Lung microvascular endothelial cell (primary cell): Measurements from ENCODE around the gene BSN. TPM values are rescaled to one million over a fixed set of nuclear protein-coding genes. Genes with fewer than 3 reads are reported as not detected.
"Not testable (repeated sequence)": the region's sequence is repeated elsewhere in the genome, so short reads cannot be mapped to it uniquely, and the experiment has no call there.

Experiments used
- DNase-seq, 2 donors: peaks; one replicate each; pipeline versions ENCODE4 v3.0.0 to v3.0.0-alpha.2; 2010; ENCODE audit warnings: low read depth in 2 of 2
- total RNA-seq: library from RNA; depleted of rRNA; stranded (reverse); fragments of >200 nt; gene quantifications from 2 replicates; pipeline ENCODE4 v1.2.1, GENCODE V29; 2014

BSN gene
- total RNA-seq, 1 donor from 2014 or later, result under 0.01 TPM

DNA sequence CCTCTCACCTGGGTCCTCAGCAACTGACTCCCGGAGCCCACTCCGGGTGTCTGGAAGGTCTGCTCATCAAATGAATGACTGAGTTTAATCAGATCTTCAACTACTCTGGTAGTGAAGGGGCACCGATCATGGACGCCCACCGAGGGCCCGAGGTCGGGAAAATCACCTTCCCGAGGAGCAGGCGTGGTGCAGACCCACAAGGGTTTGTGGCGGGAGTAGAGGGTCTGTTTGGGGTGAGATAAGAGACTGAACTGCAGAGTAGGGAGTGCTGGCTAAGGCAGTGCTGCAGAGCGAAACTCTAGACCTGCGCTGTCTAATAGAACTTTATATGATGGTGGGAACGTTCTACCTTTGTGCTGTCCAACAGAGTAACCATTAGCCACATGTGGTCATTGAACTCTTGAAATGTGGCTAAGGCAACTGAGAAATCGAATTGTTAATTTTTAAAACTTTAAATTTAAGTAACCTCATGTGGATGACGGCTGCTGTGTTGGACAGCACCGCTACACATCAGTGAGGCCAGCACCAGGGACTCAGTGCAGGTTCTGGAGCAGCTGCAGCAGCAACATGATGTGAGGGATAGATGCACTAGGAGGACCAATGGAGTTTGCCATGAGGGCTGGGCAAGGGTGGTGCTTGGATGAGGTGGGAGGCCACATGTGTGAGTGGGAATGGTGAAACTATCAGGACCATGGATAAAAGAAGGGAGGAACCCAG, 135.8 kb downstream of the BSN start:
- DNase-seq, result not testable (repeated sequence)

DNA sequence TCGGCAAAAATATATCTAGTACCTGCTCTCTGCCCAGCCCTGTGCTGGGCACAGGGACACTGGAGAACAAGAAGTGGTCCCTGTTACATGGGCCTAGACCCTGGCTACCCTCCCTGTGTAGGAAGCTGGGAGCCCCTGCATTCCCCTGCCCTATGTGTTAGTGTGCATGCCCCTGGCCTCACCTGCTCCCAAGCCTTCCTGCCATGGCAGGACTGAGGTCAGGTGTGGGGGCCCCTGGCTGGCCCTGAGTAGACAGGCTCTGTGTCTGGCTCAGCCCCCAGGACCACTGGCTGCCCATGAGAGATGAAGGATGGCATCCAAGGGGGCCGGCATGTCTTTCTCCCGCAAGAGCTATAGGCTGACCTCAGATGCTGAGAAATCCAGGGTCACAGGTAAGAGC, 136.6 kb downstream of the BSN start:
- DNase-seq, result not testable (repeated sequence)

DNA sequence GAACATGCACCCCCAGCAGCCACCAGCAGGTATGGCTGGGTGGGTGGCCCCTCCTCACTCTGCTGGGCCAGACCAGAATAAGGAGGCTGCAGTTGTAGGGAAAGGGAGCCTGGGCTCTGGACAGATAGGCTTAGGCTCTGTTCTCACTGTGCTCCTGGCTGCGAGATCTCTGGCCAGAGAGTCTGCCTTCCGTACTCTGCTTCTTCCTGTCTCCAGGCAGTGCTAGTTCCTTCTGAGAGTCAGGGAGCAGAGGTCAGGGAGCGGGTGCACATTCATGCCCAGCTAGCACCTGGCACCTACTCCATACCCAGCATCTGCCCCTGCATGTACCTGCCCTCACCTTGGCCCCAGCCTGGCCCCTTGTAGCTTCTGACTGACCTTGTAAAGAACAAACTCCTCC, 137.2 kb downstream of the BSN start:
- DNase-seq, result not testable (repeated sequence)

DNA sequence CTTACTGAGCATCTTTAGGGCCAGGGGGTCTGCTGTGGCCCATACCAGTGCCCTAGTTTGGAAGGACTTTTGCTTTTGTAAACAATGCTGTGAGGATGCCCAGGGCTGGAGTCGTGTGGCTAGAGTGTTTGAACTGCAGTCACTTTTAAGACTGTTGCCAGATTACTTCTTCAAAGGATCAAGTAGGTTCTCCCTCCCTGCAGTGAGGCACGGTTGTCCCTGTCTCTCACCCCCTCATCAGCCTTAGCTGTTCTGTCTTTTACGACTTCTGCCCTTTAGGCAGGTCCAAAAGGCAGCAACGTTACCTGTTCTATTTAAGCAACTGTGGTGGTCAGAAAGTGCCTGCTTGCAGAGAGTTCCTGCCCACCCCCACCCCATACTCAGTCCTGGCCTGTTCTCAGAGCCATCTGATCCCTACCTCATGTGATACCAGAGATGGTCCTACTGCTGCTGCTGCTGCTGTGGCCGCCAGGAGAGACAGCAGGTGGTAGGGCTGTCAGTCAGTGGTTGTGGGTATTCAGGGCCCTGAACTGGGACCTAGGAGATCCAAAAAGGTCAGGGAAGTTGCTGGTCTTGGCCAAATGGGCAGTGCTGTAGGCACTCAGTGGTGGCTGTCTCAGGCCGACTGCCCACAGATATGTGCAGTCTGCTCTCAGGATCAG, 140.3 kb downstream of the BSN start:
- not testable (repeated sequence) for DNase-seq

DNA sequence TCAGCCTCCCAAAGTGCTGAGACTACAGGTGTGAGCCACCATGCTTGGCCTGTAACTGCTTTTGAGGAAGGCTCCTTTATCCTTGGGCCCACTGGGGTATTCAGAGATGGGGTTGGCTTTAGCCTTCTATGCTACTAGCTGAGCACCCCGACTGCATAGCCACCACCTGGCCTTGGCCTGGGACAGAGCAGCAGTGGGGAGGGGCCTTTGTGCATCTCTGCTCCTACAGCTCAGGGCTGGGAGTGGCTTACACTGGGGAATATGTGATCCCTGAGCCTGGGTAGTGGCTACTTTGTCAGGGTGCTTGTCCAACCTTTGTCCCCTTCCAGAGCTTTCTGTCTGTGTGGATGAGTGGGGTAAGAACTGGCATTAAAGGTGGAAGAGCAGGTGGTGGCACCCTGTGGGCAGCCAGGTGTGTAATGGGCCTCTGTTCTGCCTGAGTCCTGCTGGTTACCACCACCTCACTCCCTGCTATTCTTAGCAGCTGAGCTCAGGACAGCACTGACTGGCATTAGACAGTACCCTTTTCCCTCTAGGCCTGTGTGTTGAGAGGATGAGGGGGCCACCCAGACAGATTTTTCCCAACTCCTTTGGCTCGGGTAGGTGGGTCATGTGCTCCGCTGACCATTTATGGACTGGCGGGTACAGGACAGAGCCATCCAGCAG, 141.2 kb downstream of the BSN start:
- DNase-seq, result not testable (repeated sequence)

DNA sequence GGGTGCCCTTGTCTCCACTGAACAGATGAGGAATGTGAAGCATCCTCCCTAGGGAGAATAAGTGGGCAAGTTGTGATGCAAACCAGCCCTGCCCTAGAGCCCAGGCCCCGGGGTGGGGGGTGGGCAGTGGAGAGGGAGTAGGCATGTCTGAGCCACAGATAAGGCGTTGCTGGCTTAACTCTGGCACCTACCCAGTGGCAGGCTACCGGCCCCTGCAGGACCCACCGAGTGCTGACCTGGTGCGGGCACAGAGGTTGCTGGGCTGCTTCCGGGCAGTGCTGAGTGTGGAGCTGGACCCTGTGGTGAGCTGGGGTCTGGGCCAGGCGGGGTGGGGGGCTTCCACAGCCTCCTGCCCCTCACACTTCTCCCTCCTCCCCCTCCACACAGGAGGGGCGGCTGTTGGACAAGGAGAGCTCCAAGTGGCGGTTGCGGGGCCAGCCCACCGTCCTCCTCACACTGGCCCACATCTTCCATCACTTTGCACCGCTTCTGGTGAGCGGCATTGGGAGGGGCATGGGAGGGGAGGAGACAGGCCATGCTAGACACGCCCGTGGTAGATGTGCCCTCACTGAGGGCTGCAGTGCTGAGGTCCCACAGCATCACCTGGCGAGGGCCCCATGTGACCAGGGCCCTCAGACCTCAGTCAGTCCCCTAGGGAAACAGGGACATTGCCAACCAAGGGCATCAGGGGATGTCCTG, 145.2 kb downstream of the BSN start:
- DNase-seq, result no peak

DNA sequence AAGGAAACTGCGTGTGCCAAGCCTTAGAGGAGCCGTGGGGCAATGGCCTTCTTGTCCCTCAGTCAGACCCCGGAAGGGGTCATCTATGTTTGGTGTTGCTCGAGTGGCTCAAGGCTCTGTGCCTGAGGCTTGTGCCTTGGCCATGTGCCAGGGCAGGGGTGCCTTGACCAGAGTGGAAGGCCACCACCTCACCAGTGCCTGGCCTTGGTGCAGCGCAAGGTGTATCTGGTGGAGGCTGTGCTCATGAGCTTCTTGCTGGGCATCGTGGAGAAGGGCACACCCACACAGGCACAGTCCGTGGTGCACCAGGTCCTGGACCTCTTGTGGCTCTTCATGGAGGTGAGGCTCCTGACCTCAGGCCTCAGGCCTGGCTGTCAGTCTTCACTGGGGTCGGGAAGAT, 145.7 kb downstream of the BSN start:
- no peak for DNase-seq

DNA sequence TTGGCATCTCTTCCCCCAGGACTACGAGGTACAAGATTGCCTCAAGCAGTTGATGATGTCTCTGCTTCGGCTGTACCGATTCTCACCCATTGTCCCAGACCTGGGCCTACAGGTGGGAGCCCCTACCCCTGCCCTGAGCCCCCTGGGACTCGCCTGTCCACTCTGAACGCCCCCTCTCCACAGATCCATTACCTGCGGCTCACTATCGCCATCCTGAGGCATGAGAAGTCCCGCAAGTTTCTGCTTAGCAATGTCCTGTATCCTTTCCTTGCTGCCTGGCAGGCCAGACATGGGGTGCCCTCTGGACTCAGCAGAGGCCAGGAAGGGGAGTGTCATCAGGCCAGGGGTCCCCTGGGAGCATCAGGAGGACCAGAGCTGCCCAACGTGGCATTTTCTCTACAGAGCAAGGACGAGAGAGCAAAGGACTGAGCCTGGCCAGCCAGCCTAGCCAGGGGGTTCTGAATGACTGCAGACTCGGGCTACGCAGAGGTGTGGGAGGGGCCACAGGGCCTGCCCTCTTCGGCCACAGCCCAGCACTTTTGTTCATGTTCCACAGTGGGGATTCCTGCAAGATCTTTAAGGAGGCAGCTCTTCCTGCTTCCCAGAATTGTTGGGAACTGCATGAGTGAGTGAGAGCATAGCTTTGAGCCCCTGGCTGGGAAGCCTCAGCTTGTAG, 146.3 kb downstream of the BSN start:
- no peak for DNase-seq

DNA sequence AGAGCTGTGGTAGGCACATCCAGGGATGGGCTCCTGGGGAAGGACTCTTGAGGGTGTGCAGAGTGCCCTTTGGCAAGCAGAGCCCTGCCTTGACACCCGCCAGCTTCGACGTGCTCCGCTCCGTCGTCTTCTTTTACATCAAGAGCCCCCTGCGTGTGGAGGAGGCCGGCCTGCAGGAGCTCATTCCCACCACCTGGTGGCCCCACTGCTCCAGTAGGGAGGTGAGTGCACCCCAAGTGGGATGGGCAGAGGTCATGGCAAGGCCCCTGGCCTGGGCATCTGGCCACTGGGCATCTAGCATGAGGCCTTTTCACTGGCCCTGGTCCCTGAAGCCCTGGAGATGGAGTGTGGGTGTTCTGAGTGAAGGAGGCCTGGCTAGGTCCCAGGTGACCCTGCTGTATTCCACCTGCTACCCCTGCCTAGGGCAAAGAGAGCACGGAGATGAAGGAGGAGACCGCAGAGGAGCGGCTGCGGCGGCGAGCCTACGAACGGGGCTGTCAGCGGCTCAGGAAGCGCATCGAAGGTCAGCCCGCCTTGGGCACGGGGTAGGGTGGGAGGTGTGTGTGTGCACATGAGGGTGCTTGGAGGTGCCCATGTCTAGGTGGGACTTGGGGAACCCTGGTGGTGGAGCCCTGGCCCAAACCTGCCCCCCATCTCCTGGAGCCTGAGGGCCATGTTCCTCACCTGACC, 147.3 kb downstream of the BSN start:
- no peak for DNase-seq

DNA sequence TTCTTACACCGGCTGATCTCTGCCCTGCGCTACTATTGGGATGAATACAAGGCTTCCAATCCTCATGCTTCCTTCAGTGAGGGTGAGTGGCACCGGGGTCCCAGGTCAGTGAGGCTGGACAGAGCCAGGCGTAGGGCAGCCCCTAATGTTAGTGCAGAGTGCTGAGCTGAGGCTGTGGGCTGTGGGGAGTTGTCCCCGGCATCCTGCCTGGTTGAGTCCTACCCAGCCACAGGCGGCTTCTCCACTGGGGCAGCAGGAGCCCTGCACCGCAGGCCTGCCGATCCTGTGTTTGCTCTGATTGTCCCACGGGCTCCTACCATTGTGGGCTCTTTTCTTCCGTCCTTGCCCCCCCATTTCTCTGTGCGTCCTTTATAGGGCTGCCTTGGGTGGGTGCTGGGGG, 148.4 kb downstream of the BSN start:
- DNase-seq, result no peak

DNA sequence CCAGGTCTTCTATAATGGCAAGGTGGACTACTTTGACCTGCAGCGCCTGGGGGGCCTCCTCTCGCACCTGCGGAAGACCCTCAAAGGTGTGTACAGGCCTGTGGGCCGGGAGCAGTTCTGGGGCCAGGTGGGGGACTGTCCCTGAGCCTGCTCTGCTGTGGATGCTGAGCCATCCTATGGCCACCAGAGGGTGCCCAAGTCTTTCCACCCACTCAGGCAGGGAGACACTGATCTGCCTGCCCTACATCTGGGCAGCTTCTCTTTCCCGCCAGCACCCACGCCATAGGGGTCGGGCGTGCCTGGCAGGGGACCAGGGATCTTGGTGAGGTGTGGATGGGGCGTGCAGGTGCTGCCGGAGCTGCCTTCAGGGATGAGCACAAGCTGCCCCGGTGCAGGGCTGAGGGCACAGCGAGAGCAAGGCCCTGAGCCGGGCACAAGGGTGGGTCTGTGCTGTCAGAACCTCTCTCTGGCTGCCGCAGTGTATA, 149.2 kb downstream of the BSN start:
- peak; percentile 74 to 86 for DNase-seq

DNA sequence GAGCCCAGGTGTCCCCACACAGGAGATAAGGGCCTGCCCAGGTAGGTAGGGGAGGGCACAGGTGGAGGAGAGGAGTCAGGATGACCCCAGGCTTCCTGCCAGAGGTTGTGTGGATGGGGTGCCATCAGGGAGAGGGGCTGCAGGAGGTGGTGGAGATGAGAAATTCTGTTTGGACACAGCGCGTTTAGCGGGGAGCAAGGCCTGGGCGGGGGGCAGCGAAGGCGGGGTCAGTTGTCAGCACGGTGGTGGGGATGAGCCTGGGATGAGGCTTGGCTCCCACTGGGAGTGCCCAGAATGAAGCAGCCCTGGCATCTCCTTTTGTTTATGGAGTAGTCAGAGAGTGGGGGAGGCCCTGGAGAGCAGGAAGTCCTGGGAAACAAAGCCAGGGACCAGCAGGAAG, 149.7 kb downstream of the BSN start:
- peak; percentile 33 to 46 for DNase-seq

DNA sequence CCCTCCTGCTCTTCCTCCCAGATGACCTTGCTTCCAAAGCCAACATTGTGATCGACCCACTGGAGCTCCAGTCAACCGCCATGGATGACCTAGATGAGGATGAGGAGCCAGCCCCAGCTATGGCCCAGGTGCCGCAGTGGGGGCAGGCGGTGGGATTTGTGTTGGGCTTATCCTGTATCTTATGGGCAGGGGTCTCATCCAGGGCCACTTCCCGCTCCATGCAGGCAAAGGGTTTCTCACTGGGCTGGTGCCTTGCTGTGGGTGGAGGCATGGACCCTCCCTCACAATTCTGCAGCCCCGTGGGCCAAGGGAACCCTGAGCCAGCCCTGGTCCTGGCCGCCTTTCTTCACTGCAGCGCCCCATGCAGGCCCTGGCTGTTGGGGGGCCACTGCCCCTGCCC, 150.4 kb downstream of the BSN start:
- no peak for DNase-seq

DNA sequence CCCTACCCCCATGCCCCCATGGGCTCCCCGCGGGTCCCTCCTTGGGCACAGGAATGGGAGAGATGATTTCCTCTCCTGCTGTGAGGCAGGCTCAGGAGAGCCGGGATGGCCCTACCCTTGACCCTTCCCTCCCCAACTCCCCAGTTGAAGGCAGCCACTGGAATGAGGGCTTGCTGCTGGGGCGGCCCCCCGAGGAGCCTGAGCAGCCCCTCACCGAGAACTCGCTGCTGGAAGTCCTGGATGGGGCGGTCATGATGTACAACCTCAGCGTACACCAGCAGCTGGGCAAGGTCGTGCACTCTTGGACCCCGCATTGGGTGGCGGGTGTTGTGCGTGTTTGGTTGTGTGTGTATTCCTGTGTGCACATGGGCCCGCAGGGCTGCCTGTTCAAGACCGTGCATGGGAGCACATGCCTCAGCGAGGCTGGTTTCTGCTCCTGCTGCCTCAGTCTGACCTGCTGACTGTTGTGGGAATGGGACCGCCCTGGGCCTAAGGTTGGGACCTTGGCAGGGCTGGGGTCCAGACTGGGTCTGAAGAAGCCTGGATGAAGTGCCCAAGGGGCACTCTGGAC, 151.2 kb downstream of the BSN start:
- DNase-seq, result no peak

DNA sequence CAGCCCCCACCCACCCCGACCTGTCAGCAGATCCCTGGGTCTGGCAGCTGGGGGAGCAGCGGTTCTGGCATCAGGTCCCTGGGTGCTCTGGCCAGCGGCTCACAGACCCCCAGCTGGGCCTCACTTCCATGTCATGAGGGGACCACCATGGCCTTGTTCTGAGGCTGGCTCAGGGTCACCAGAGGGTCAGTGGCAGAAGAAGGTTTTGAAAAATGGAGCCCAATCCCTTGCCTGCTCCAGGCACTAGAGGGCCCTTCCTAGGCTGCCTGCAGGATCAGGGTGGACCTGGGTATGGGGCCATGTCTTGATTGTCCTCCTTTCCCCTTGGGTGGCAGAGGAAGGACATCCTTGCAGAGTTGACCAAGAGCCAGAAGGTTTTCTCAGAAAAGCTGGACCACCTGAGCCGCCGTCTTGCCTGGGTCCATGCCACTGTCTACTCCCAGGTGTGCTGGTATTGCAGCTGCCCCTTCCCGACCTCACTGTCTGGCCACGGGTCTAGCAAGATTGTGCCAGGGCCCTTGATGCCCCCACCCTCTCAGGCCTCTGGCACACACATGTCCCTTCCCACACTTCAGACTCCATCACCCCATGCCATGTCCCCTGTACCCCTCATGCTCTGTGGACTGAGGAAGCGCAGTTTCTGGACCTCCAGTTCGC, 152.3 kb downstream of the BSN start:
- no peak for DNase-seq

DNA sequence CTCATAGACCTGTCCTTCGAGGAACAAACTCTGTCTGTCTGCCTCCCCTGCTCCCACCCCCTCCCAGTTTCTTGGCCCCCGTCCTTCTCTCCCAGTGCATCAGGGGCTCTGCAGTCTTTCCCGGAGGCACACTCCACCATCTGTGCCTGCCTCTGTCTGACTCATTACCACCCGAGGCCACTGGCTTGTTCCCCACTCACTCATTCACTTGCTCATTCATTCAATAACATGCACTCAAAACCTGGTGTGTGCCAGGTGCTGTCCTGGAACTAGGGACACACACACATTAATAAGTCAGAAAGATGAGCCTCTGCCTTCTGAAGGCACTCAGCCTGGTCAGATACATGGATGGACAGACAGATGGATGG, 152.8 kb downstream of the BSN start:
- no peak for DNase-seq

DNA sequence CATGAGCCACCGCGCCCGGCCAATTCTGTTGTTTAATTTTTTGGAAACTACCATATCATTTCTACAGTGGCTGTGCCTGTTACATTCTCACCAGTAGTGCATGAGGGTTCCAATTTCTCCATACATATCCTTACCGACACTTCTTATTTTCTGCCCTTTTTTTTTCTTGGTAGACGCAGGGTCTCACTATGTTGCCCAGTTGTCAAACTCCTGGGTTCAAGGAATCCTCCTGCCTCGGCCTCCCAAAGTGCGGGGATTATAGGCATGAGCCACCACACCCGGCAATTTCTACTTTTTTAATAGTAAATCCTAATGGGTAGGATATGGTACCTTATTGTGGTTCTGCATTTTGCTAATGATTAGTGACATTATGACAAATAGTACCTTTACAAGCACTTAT, 155.6 kb downstream of the BSN start:
- DNase-seq, result no peak

DNA sequence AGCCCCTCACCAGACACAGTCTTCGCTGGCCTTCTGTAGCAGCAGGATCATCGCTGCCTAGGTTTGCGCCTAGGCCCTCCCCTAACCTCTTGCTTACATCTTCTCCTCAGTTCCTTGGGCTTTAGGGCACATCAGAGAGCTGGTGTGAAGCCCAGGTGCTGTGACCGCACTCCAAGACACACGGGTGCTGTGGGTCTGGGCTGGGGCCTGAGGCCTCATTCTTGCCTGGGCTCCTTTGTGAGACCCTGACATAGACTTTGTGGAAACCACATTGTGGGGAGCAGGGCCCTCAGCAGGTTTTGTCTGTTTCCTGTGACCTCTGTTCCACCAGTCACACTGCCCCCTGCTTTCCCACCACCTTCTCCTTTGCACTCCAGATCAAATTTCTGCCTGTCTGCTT, 157.2 kb downstream of the BSN start:
- DNase-seq, result no peak

DNA sequence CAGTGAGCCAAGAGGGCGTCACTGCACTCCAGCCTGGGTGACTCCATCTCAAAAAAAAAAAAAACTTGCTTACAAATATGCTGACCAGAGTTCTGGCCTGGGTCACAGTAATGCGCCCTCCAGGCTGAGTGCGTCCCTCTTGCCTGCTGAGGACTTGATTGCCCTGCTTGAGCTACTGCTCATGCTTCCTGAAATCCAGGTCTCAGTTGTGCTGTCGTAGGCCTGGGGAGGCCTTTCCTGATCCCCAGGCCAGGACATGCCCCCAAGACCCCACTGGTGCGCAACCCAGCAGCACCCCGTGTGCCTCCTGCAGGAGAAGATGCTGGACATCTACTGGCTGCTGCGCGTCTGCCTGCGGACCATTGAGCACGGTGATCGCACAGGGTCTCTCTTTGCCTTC, 157.9 kb downstream of the BSN start:
- no peak for DNase-seq
